Right lobe of liver (tissue), 6 donors: Measurements from ENCODE around the gene CYFIP1. TPM values are rescaled to one million over a fixed set of nuclear protein-coding genes. Genes with fewer than 3 reads are reported as not detected.

ENCODE experiments used
- ATAC-seq, 4 donors: fragments of 200-7000 bp; cut with Tn5 transposase; one replicate each; pipeline ENCODE4 v1.9.1; 2020; ENCODE audit warnings: mild to moderate bottlenecking in 4 of 4, moderate library complexity in 4 of 4
- DNase-seq, 3 donors: peaks; one replicate each; pipeline ENCODE4 v3.0.0-alpha.2; 2020
- H3K27ac ChIP-seq, 3 donors: fragments of 200-600 bp; one replicate each; pipeline ENCODE4 v1.8.0; 2022
- H3K27me3 ChIP-seq, 2 donors: fragments of 200-600 bp; one replicate each; pipeline ENCODE4 v1.8.0; 2022
- H3K36me3 ChIP-seq, 4 donors: fragments of 200-600 bp; sonication (generic) in 1 of 4; one replicate each; pipeline versions ENCODE4 v1.5.1 to v1.8.0; 2017 to 2022; ENCODE audit warnings: control low read depth in 1 of 4
- H3K4me1 ChIP-seq, 4 donors: fragments of 200-600 bp; sonication (generic) in 1 of 4; one replicate each; pipeline versions ENCODE4 v1.5.1 to v1.8.0; 2017 to 2022; ENCODE audit warnings: control low read depth in 1 of 4
- H3K4me3 ChIP-seq, 3 donors: fragments of 200-600 bp; one replicate each; pipeline ENCODE4 v1.8.0; 2022
- H3K9me3 ChIP-seq, 4 donors: fragments of 200-600 bp; sonication (generic) in 1 of 4; one replicate each; pipeline versions ENCODE4 v1.5.1 to v1.8.0; 2017 to 2022; ENCODE audit warnings: control low read depth in 1 of 4
- POLR2A ChIP-seq: fragments of 450-650 bp; IDR thresholded peaks from one replicate; pipeline ENCODE4 v1.6.1; 2017; ENCODE audit warnings: antibody characterized with exemption, mild to moderate bottlenecking
- WGBS: methylation state at CpG from one replicate; pipeline ENCODE4 v1.1.6; 2018; ENCODE audit warnings: low coverage, low lambda C conversion rate; ENCODE audit not compliant: insufficient coverage; ENCODE audit errors: missing lambda C conversion rate; 5-methylcytosine and 5-hydroxymethylcytosine counted together
- intact Hi-C, 2 donors: fragments of 100-400 bp; cut with DNase I; formaldehyde crosslinking; loops; one replicate each; pipeline versions ENCODE4 v1.11.2 to v1.14.1; 2022
- total RNA-seq, 6 experiments: library from RNA; depleted of rRNA in 2 of 6; stranded (reverse); fragments of >200 nt in 2 of 6; fragmentation: NEBNext Ultra II Directional in 3 of 6; extraction: Animal tissue kit (Norgen Biotek cat#: 25700) in 3 of 6; gene quantifications; one replicate each; pipeline versions ENCODE4 v1.1.0 to v1.2.4, GENCODE V29; 2016 to 2023
- TF ChIP-seq, protein P1 (sequence below), 4 donors: fragments of 200-600 bp in 3 of 4; fragments of 450-650 bp in 1 of 4; IDR thresholded peaks; one replicate each; pipeline versions ENCODE4 v1.5.1 to v1.8.0; 2016 to 2022; ENCODE audit warnings: antibody characterized with exemption in 4 of 4, mild to moderate bottlenecking in 2 of 4
- donor health status: DM: no; HTN: yes; CAD: no.
- donor health status: DM: no; HTN: no; CAD: no.
- donor health status: DM: no; HTN: no; CAD: no.
- donor health status: DM: no; HTN: yes; CAD: no.
- donor health status: DM: no; HTN: yes; CAD: no.

The CYFIP1 gene
- total RNA-seq, 6 experiments from 2014 or later: 44.3 to 73.2 (median 50.7) TPM

DNA sequence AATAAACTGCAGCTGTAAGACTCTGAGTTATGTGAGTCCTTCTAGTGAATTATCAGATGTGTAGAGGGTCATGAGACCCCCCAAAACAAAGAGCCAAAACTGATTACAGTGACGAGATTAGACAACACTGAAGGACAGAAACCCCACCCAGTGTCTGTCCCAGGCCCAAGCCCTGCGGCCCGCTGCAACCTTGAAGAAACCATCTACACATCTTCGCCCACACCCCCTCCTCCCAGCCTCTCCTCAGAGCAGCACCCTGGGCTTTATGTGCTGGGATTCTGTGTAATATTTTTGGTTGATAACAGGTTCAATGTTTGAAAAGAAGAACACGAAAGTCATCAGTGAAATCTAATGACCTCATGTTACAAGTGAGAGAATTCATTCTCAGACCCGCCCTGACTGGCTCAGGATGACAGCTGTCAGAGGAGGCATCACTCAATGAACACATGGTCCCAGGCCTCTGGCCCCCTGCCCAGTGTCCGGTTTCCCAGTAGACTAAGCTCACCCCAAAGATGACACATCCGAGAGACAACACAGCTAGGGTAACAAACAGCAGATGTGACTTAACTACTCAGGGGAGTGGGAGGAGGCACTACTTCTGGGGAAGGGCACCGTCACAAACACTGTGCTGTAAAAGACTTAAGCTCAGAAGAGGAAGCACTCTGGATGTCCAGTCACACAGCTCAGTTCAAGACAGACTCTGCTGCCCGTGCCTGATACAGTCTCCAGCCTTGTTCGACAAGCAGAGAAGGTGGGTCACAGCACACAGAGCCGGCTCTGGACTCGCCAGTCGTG, 92.8 kb downstream of the CYFIP1 start:
- no peak for DNase-seq
- Histone ChIP-seq H3K9me3 (no peaks in the 10 kb centered on the region), H3K4me1 (no peaks in the 10 kb centered on the region), H3K27me3 (no peaks in the 10 kb centered on the region), H3K4me3 (no peak overlapping the region), H3K27ac (no peak overlapping the region), H3K36me3 (peaks cover 0 to 23% (median 11%) of the 10 kb centered on the region in 4 donors)
- no peak for TF ChIP-seq POLR2A
- TF ChIP-seq, protein P1, sequence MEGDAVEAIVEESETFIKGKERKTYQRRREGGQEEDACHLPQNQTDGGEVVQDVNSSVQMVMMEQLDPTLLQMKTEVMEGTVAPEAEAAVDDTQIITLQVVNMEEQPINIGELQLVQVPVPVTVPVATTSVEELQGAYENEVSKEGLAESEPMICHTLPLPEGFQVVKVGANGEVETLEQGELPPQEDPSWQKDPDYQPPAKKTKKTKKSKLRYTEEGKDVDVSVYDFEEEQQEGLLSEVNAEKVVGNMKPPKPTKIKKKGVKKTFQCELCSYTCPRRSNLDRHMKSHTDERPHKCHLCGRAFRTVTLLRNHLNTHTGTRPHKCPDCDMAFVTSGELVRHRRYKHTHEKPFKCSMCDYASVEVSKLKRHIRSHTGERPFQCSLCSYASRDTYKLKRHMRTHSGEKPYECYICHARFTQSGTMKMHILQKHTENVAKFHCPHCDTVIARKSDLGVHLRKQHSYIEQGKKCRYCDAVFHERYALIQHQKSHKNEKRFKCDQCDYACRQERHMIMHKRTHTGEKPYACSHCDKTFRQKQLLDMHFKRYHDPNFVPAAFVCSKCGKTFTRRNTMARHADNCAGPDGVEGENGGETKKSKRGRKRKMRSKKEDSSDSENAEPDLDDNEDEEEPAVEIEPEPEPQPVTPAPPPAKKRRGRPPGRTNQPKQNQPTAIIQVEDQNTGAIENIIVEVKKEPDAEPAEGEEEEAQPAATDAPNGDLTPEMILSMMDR (IDR thresholded peaks at IDR 0.05): no peak
- ATAC-seq: no peak
- WGBS: 78% methylated on average over 8 of the region's 14 CpGs
- intact Hi-C loops: no loop called here

DNA sequence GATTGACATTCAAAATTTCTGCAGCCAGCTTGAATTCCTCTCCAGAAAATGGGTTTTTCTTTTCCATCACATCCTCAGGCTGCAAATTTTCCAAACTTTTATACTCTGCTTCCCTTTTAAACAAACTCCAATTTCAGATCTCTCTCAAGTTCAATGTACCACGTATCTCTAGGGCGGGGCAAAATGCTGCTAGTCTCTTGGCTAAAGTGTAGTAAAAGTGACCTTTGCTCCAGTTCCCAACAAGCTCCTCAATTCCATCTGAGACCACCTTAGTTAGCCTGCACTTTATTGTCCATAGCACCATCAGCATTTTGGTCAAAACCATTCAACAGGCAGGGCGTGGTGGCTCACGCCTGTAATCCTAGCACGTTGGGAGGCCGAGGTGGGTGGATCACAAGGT, 95.0 kb downstream of the CYFIP1 start:
- Histone ChIP-seq H3K27ac (no peak overlapping the region), H3K36me3 (peaks cover 0 to 30% (median 10%) of the 10 kb centered on the region in 4 donors), H3K27me3 (no peaks in the 10 kb centered on the region), H3K4me1 (no peaks in the 10 kb centered on the region), H3K4me3 (no peak overlapping the region), H3K9me3 (no peaks in the 10 kb centered on the region)
- DNase-seq: no peak
- WGBS: 85% methylated on average over 6 of the region's 6 CpGs
- TF ChIP-seq, protein P1 (IDR thresholded peaks at IDR 0.05): no peak
- TF ChIP-seq POLR2A: no peak
- ATAC-seq: no peak
- intact Hi-C loops: no loop called here

DNA sequence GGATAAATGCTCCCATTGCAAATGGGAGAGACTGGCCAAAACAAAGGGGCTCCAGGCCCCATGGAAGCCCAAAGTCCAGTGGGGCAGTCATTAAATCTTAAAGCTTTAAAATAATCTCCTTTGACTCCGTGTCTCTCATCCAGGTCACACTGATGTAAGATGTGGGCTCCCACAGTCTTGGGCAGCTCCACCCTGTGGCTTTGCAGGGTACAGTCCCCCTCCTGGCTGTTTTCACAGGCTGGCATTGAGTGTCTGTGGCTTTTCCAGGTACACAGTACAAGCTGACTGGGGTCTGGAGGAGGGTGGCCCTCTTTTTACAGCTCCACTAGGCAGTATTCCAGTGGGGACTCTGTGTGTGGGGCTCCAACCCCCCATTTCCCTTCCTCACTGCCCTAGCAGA, 95.8 kb downstream of the CYFIP1 start:
- intact Hi-C loops: no loop called here
- Histone ChIP-seq H3K9me3 (no peaks in the 10 kb centered on the region), H3K4me1 (no peaks in the 10 kb centered on the region), H3K4me3 (no peak overlapping the region), H3K36me3 (peaks cover 0 to 30% (median 11%) of the 10 kb centered on the region in 4 donors), H3K27me3 (no peaks in the 10 kb centered on the region), H3K27ac (no peak overlapping the region)
- DNase-seq (no peak), ATAC-seq (no peak)
- TF ChIP-seq, protein P1 (IDR thresholded peaks at IDR 0.05): no peak
- no peak for TF ChIP-seq POLR2A
- WGBS: 80% methylated on average over 1 of the region's 1 CpG

- TF ChIP-seq, protein P1 (IDR thresholded peaks at IDR 0.05): no peak
- TF ChIP-seq POLR2A: no peak
- no peaks in the 10 kb centered on the region for H3K27me3 ChIP-seq
- peaks cover 0 to 33% (median 12%) of the 10 kb centered on the region in 4 donors for H3K36me3 ChIP-seq
- WGBS: 83% methylated on average over 8 of the region's 13 CpGs
- ATAC-seq (no peak), DNase-seq (no peak)
- H3K27ac ChIP-seq: no peak overlapping the region
- H3K9me3 ChIP-seq: no peaks in the 10 kb centered on the region
- no peak overlapping the region for H3K4me3 ChIP-seq
- no peaks in the 10 kb centered on the region for H3K4me1 ChIP-seq
- intact Hi-C loops: no loop called here
Measured at GRCh38 chr15:22883196-22883595, 97.0 kb downstream of the CYFIP1 start.
